Upper lobe of right lung (tissue), 1 donor: ENCODE results near the gene DNAI4. TPM values are rescaled to one million over a fixed set of nuclear protein-coding genes. Genes with fewer than 3 reads are reported as not detected.

ENCODE experiments used
- ATAC-seq: fragments of 200-7000 bp; cut with Tn5 transposase; one replicate; pipeline ENCODE4 v1.9.1; 2020; ENCODE audit warnings: mild to moderate bottlenecking, moderate library complexity
- DNase-seq: peaks from one replicate; pipeline ENCODE4 v3.0.0-alpha.2; 2020
- H3K27ac ChIP-seq: fragments of 200-600 bp; one replicate; pipeline ENCODE4 v1.8.0; 2022
- H3K27me3 ChIP-seq: fragments of 200-600 bp; one replicate; pipeline ENCODE4 v1.8.0; 2022; ENCODE audit warnings: mild to moderate bottlenecking
- H3K36me3 ChIP-seq: fragments of 200-600 bp; one replicate; pipeline ENCODE4 v1.8.0; 2022
- H3K4me1 ChIP-seq: fragments of 200-600 bp; one replicate; pipeline ENCODE4 v1.8.0; 2022
- H3K4me3 ChIP-seq: fragments of 200-600 bp; one replicate; pipeline ENCODE4 v1.8.0; 2022; ENCODE audit warnings: mild to moderate bottlenecking
- H3K9me3 ChIP-seq: fragments of 200-600 bp; one replicate; pipeline ENCODE4 v1.8.0; 2022
- CTCF ChIP-seq: fragments of 200-600 bp; IDR thresholded peaks from one replicate; pipeline ENCODE4 v1.8.0; 2022; ENCODE audit warnings: antibody characterized with exemption
- intact Hi-C: fragments of 100-400 bp; cut with DNase I; formaldehyde crosslinking; loops from one replicate; pipeline ENCODE4 v1.11.0; 2022
- total RNA-seq: library from RNA; stranded (reverse); fragmentation: NEBNext Ultra II Directional; extraction: Animal tissue kit (Norgen Biotek cat#: 25700); gene quantifications from one replicate; pipeline ENCODE4 v1.2.1, GENCODE V29; 2021
- donor health status: DM: no; HTN: yes; CAD: no; lungs with severe emphysema.

Gene DNAI4
- total RNA-seq, 1 donor from 2014 or later = 10.2 TPM

GRCh38 chr1:66850989-66851388 lies 73.7 kb downstream of the DNAI4 start:
- Histone ChIP-seq H3K36me3 (no peaks in the 10 kb centered on the region), H3K27me3 (no peaks in the 10 kb centered on the region), H3K4me3 (no peak overlapping the region), H3K9me3 (no peaks in the 10 kb centered on the region), H3K4me1 (no peaks in the 10 kb centered on the region), H3K27ac (no peak overlapping the region)
- DNase-seq (no peak), ATAC-seq (no peak)
- intact Hi-C loops = no loop called here
- TF ChIP-seq CTCF = no peak

- Histone ChIP-seq H3K36me3 (no peaks in the 10 kb centered on the region), H3K4me1 (no peaks in the 10 kb centered on the region), H3K9me3 (no peaks in the 10 kb centered on the region), H3K27ac (no peak overlapping the region), H3K27me3 (no peaks in the 10 kb centered on the region), H3K4me3 (no peak overlapping the region)
- no peak for TF ChIP-seq CTCF
- intact Hi-C loops = no loop called here
- no peak for DNase-seq
- no peak for ATAC-seq
Measured at GRCh38 chr1:66848193-66848592, 76.5 kb downstream of the DNAI4 start.

- Histone ChIP-seq H3K27ac (no peak overlapping the region), H3K4me1 (no peaks in the 10 kb centered on the region), H3K9me3 (no peaks in the 10 kb centered on the region), H3K27me3 (no peaks in the 10 kb centered on the region), H3K4me3 (no peak overlapping the region), H3K36me3 (no peaks in the 10 kb centered on the region)
- no peak for DNase-seq
- intact Hi-C loops = no loop called here
- ATAC-seq = no peak
- TF ChIP-seq CTCF = no peak
Measured at GRCh38 chr1:66840929-66841328, 83.7 kb downstream of the DNAI4 start.

- Histone ChIP-seq H3K9me3 (no peaks in the 10 kb centered on the region), H3K4me1 (no peaks in the 10 kb centered on the region), H3K4me3 (no peak overlapping the region), H3K36me3 (no peaks in the 10 kb centered on the region), H3K27ac (no peak overlapping the region), H3K27me3 (no peaks in the 10 kb centered on the region)
- DNase-seq = no peak
- TF ChIP-seq CTCF = no peak
- ATAC-seq = no peak
- intact Hi-C loops = no loop called here
Measured at GRCh38 chr1:66834926-66835325, 89.7 kb downstream of the DNAI4 start.

GRCh38 chr1:66833112-66833511 lies 91.5 kb downstream of the DNAI4 start:
- no peaks in the 10 kb centered on the region for H3K36me3 ChIP-seq
- H3K27ac ChIP-seq = no peak overlapping the region
- no peak for ATAC-seq
- no peak for TF ChIP-seq CTCF
- DNase-seq = no peak
- H3K4me1 ChIP-seq = no peaks in the 10 kb centered on the region
- intact Hi-C loops = no loop called here
- H3K9me3 ChIP-seq = no peaks in the 10 kb centered on the region
- H3K27me3 ChIP-seq = no peaks in the 10 kb centered on the region
- no peak overlapping the region for H3K4me3 ChIP-seq

GRCh38 chr1:66831529-66832239 lies 93.0 kb downstream of the DNAI4 start:
- DNase-seq (no peak), ATAC-seq (no peak)
- Histone ChIP-seq H3K4me3 (no peak overlapping the region), H3K27me3 (no peaks in the 10 kb centered on the region), H3K9me3 (no peaks in the 10 kb centered on the region), H3K27ac (no peak overlapping the region), H3K36me3 (no peaks in the 10 kb centered on the region), H3K4me1 (no peaks in the 10 kb centered on the region)
- intact Hi-C loops = no loop called here
- no peak for TF ChIP-seq CTCF
